ENCODE results near the gene KIFAP3. TPM values are rescaled to one million over a fixed set of nuclear protein-coding genes. Genes with fewer than 3 reads are reported as not detected.

Gene KIFAP3
- total and polyA plus RNA-seq, 4 donors, result 4.5 to 11.1 (median 6.9) TPM

DNA sequence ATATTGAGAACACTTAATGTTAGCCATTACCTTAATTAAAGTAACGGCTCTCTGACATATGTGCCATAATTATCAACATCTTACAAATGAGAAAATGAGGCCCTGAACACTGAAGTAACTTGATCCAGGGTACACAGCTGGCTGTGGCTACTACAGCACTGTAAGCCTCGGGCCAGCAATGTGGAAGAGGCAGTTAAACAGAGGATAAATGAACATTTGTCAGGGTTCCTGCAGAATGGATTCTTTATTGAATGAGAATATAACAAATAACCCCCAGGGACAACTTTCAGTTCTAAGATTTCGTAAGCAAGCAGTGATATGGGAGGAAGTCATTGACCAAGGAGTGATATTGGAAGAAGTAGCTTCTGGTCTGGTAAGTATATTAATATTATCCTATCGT is 110.3 kb downstream of the KIFAP3 start:
- 98% methylated on average over 4 of the region's 4 CpGs for WGBS

DNA sequence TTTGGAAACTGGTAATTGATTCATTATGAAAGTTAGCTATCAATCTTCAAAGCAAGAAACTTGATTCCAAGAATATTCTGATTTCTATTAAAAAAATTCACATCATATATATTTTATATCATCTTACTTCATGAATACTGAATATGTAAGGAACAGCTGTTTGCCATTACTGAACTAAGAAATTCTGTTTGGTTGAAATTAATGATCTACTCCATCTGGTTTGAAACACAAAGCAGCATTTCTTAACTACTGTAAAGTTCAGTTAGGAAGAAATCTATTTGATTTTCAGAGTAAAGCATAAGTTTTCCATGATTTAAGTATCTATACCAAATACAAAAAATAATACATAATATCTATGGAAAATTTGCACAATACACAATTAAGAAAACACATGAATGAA is 114.8 kb downstream of the KIFAP3 start:
- TF ChIP-seq TAF1 (conservative IDR thresholded peaks at IDR 0.05), result no peak
- no peak for TF ChIP-seq HNF4G (IDR thresholded peaks at IDR 0.05)
- no peak for TF ChIP-seq EGR1 (IDR thresholded peaks at IDR 0.05; ENCODE audit: low read depth in 2 of 2)
- TF ChIP-seq HNF4A (conservative IDR thresholded peaks at IDR 0.05), result no peak
- no peak for TF ChIP-seq NR2F2 (IDR thresholded peaks at IDR 0.05)
- TF ChIP-seq, protein P1, sequence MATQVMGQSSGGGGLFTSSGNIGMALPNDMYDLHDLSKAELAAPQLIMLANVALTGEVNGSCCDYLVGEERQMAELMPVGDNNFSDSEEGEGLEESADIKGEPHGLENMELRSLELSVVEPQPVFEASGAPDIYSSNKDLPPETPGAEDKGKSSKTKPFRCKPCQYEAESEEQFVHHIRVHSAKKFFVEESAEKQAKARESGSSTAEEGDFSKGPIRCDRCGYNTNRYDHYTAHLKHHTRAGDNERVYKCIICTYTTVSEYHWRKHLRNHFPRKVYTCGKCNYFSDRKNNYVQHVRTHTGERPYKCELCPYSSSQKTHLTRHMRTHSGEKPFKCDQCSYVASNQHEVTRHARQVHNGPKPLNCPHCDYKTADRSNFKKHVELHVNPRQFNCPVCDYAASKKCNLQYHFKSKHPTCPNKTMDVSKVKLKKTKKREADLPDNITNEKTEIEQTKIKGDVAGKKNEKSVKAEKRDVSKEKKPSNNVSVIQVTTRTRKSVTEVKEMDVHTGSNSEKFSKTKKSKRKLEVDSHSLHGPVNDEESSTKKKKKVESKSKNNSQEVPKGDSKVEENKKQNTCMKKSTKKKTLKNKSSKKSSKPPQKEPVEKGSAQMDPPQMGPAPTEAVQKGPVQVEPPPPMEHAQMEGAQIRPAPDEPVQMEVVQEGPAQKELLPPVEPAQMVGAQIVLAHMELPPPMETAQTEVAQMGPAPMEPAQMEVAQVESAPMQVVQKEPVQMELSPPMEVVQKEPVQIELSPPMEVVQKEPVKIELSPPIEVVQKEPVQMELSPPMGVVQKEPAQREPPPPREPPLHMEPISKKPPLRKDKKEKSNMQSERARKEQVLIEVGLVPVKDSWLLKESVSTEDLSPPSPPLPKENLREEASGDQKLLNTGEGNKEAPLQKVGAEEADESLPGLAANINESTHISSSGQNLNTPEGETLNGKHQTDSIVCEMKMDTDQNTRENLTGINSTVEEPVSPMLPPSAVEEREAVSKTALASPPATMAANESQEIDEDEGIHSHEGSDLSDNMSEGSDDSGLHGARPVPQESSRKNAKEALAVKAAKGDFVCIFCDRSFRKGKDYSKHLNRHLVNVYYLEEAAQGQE (IDR thresholded peaks at IDR 0.05), result no peak
- no peak for TF ChIP-seq FOXA1 (IDR thresholded peaks at IDR 0.05)
- TF ChIP-seq, protein P2, sequence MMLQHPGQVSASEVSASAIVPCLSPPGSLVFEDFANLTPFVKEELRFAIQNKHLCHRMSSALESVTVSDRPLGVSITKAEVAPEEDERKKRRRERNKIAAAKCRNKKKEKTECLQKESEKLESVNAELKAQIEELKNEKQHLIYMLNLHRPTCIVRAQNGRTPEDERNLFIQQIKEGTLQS (IDR thresholded peaks at IDR 0.05), result no peak
- TF ChIP-seq FOXA2 (IDR thresholded peaks at IDR 0.05), result no peak
- no peak for TF ChIP-seq SP1 (IDR thresholded peaks at IDR 0.05)
- no peak for TF ChIP-seq YY1 (IDR thresholded peaks at IDR 0.05)
- no peaks in the 10 kb centered on the region for H3K4me1 ChIP-seq (ENCODE audit: control insufficient read depth in 4 of 4, insufficient read depth in 4 of 4, low read length in 3 of 4)
- no peak overlapping the region for H3K27ac ChIP-seq (ENCODE audit: low read depth in 1 of 2, low read length in 2 of 2)
- no peaks in the 10 kb centered on the region for H3K27me3 ChIP-seq (ENCODE audit: control insufficient read depth in 4 of 4, insufficient read depth in 4 of 4, low read length in 3 of 4)
- H3K9me3 ChIP-seq (ENCODE audit: control insufficient read depth in 4 of 4, low read length in 3 of 4), result no peaks in the 10 kb centered on the region
- no peak overlapping the region for H3K9ac ChIP-seq (ENCODE audit: low read depth in 1 of 2, low read length in 2 of 2)
- no peaks in the 10 kb centered on the region for H3K36me3 ChIP-seq (ENCODE audit: control insufficient read depth in 4 of 4, insufficient read depth in 3 of 4, low read depth in 1 of 4, low read length in 3 of 4)
- DNase-seq (ENCODE audit: low spot score), result no peak
- H3K4me3 ChIP-seq (ENCODE audit: low read depth in 1 of 3, low read length in 3 of 3), result no peak overlapping the region

More for the DNA sequence above, 110.3 kb downstream of the KIFAP3 start:
- Histone ChIP-seq H3K36me3 (ENCODE audit: control insufficient read depth in 4 of 4, insufficient read depth in 3 of 4, low read depth in 1 of 4, low read length in 3 of 4) (no peaks in the 10 kb centered on the region), H3K4me3 (ENCODE audit: low read depth in 1 of 3, low read length in 3 of 3) (no peak overlapping the region), H3K27me3 (ENCODE audit: control insufficient read depth in 4 of 4, insufficient read depth in 4 of 4, low read length in 3 of 4) (no peaks in the 10 kb centered on the region), H3K9me3 (ENCODE audit: control insufficient read depth in 4 of 4, low read length in 3 of 4) (no peaks in the 10 kb centered on the region), H3K27ac (ENCODE audit: low read depth in 1 of 2, low read length in 2 of 2) (no peak overlapping the region), H3K9ac (ENCODE audit: low read depth in 1 of 2, low read length in 2 of 2) (no peak overlapping the region), H3K4me1 (ENCODE audit: control insufficient read depth in 4 of 4, insufficient read depth in 4 of 4, low read length in 3 of 4) (no peaks in the 10 kb centered on the region)
- DNase-seq (ENCODE audit: low spot score), result no peak
- no peak for TF ChIP-seq HNF4G (IDR thresholded peaks at IDR 0.05)
- no peak for TF ChIP-seq SP1 (IDR thresholded peaks at IDR 0.05)
- no peak for TF ChIP-seq JUND (IDR thresholded peaks at IDR 0.05)
- no peak for TF ChIP-seq GABPA (IDR thresholded peaks at IDR 0.05 in 1 of 2, conservative IDR thresholded peaks at IDR 0.05 in 1 of 2)

DNA sequence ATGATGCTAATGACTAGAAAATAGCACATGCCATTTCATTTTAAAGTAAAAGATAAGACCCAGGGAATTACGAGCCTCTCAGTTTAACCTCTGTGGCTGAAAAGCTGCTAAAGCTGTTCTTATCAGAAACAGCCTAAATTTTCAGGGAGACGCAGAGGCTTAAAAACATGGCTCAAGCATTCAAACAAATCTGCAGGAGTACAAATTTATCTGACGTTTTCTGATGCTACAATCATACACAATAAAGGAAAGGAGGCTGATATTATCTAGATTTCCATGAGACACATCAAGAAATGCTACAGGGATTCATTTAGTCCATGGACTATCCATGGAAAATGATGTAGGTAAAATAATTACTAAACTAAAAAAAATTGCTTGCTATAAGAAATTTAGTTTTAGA is 115.5 kb downstream of the KIFAP3 start:
- 88% methylated on average over 3 of the region's 3 CpGs for WGBS
- no peak overlapping the region for H3K9ac ChIP-seq (ENCODE audit: low read depth in 1 of 2, low read length in 2 of 2)
- DNase-seq (ENCODE audit: low spot score), result no peak
- no peak overlapping the region for H3K4me3 ChIP-seq (ENCODE audit: low read depth in 1 of 3, low read length in 3 of 3)
- H3K9me3 ChIP-seq (ENCODE audit: control insufficient read depth in 4 of 4, low read length in 3 of 4), result no peaks in the 10 kb centered on the region
- no peak overlapping the region for H3K27ac ChIP-seq (ENCODE audit: low read depth in 1 of 2, low read length in 2 of 2)
- no peaks in the 10 kb centered on the region for H3K4me1 ChIP-seq (ENCODE audit: control insufficient read depth in 4 of 4, insufficient read depth in 4 of 4, low read length in 3 of 4)
- no peaks in the 10 kb centered on the region for H3K27me3 ChIP-seq (ENCODE audit: control insufficient read depth in 4 of 4, insufficient read depth in 4 of 4, low read length in 3 of 4)
- H3K36me3 ChIP-seq (ENCODE audit: control insufficient read depth in 4 of 4, insufficient read depth in 3 of 4, low read depth in 1 of 4, low read length in 3 of 4), result peaks cover 0 to 1% (median 0%) of the 10 kb centered on the region in 4 donors
- TF ChIP-seq JUND (IDR thresholded peaks at IDR 0.05) (no peak), HNF4A (conservative IDR thresholded peaks at IDR 0.05) (no peak), NR2F2 (IDR thresholded peaks at IDR 0.05) (no peak), YY1 (IDR thresholded peaks at IDR 0.05) (no peak), HNF4G (IDR thresholded peaks at IDR 0.05) (no peak), TAF1 (conservative IDR thresholded peaks at IDR 0.05) (no peak), EGR1 (IDR thresholded peaks at IDR 0.05; ENCODE audit: low read depth in 2 of 2) (no peak), RXRA (IDR thresholded peaks at IDR 0.05) (no peak), FOXA2 (IDR thresholded peaks at IDR 0.05) (no peak)
- TF ChIP-seq, protein P2 (IDR thresholded peaks at IDR 0.05), result no peak
- TF ChIP-seq, protein P1 (IDR thresholded peaks at IDR 0.05), result no peak
- TF ChIP-seq, protein P3, sequence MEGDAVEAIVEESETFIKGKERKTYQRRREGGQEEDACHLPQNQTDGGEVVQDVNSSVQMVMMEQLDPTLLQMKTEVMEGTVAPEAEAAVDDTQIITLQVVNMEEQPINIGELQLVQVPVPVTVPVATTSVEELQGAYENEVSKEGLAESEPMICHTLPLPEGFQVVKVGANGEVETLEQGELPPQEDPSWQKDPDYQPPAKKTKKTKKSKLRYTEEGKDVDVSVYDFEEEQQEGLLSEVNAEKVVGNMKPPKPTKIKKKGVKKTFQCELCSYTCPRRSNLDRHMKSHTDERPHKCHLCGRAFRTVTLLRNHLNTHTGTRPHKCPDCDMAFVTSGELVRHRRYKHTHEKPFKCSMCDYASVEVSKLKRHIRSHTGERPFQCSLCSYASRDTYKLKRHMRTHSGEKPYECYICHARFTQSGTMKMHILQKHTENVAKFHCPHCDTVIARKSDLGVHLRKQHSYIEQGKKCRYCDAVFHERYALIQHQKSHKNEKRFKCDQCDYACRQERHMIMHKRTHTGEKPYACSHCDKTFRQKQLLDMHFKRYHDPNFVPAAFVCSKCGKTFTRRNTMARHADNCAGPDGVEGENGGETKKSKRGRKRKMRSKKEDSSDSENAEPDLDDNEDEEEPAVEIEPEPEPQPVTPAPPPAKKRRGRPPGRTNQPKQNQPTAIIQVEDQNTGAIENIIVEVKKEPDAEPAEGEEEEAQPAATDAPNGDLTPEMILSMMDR (IDR thresholded peaks at IDR 0.05; ENCODE audit: low read depth, low read length, missing input control), result no peak
- TF ChIP-seq, protein P4, sequence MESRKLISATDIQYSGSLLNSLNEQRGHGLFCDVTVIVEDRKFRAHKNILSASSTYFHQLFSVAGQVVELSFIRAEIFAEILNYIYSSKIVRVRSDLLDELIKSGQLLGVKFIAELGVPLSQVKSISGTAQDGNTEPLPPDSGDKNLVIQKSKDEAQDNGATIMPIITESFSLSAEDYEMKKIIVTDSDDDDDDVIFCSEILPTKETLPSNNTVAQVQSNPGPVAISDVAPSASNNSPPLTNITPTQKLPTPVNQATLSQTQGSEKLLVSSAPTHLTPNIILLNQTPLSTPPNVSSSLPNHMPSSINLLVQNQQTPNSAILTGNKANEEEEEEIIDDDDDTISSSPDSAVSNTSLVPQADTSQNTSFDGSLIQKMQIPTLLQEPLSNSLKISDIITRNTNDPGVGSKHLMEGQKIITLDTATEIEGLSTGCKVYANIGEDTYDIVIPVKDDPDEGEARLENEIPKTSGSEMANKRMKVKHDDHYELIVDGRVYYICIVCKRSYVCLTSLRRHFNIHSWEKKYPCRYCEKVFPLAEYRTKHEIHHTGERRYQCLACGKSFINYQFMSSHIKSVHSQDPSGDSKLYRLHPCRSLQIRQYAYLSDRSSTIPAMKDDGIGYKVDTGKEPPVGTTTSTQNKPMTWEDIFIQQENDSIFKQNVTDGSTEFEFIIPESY (IDR thresholded peaks at IDR 0.05), result no peak
